ENCODE results near the gene LRBA. TPM values are rescaled to one million over a fixed set of nuclear protein-coding genes. Genes with fewer than 3 reads are reported as not detected.

Gene LRBA
- total RNA-seq, 1 donor from 2014 or later, result 66.2 TPM

DNA sequence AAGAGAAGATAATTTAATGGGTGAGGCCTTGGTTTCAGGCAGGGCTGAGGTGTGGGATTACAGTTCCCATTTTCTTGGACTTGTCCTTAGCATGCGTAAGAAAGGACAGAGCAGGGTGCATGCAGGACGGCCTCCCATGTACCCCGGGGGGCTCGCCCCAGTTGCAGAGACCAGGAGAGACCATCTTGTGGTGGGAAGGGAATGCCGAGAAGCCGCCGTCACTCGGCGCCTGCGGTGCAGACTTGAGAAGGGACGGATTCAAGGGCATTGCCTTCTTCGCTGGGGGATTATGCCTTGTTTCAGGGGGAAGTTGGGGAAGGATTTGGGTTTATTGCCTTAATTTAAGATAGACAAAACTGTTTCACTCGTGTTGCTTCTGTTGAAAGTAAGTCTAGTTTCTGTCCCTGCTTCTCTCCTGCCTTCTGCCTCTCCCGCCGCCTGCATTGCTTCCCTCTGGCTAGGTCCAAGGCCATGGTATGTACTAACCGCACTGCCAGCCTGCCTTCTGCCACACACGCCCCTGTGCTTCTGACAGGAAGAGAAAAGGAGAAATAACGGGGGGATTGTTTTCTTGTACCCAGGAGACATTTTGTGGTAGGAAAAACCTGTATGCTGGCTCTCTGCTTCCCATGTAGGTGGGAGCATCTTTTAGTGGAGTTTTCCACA is 761.0 kb downstream of the LRBA start:
- no peaks in the 10 kb centered on the region for H3K27me3 Mint-ChIP-seq (ENCODE audit: low read depth)
- no peak overlapping the region for H3K4me3 Mint-ChIP-seq
- peak overlapping the region; percentile 3 for H3K27ac Mint-ChIP-seq
- H3K4me1 Mint-ChIP-seq, result peaks cover 10% of the 10 kb centered on the region
- no peak for TF ChIP-seq CTCF (IDR thresholded peaks at IDR 0.05; ENCODE audit: unreplicated experiment)
- DNase-seq (ENCODE audit: low spot score in 2 of 2, unreplicated experiment in 2 of 2), result no peak
- H3K9me3 Mint-ChIP-seq, result no peaks in the 10 kb centered on the region
- H3K36me3 Mint-ChIP-seq, result peaks cover 39% of the 10 kb centered on the region

DNA sequence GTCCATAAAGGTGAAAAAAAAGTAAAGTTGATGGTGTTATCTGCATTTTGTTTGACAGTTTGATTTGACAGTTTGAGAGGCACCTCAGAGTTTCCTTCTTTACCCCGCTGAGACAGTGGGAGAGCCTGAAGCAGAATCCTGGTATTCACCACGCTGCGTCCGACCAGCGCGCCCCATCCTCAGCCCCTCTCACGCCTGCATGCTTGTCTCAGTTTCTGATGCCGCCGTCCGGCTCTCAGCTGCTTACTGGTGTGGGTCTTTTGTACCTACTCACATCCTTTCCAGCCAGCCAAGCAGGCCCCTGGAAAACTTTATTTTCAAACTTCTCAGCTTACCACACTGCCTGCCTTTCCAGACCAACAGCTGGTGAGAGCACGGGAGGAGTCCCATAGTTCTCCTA is 761.7 kb downstream of the LRBA start:
- Mint-ChIP-seq H3K27ac (peak overlapping the region; percentile 3), H3K9me3 (no peaks in the 10 kb centered on the region), H3K27me3 (ENCODE audit: low read depth) (no peaks in the 10 kb centered on the region), H3K4me1 (peaks cover 8% of the 10 kb centered on the region), H3K4me3 (no peak overlapping the region), H3K36me3 (peaks cover 41% of the 10 kb centered on the region)
- DNase-seq (ENCODE audit: low spot score in 2 of 2, unreplicated experiment in 2 of 2), result no peak
- TF ChIP-seq CTCF (IDR thresholded peaks at IDR 0.05; ENCODE audit: unreplicated experiment), result no peak

DNA sequence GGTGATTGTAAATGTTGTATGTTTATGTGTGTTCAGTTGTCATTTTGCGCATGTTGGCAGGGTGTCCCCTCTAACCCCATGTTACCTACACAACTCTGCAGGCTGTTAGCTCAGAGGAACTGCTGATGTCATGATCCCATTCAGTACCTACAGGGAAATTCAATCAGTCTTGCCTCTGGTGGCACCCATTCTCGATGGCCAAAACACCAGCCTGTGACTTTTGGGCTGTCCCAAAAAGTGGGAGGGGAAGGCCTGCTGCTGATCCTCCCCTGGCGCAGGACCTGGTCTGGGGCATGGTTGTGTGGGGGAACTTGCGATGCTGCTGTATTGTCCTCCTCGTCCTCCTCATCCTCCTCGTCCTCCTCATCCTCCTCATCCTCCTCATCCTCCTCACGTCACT is 762.3 kb downstream of the LRBA start:
- Mint-ChIP-seq H3K9me3 (no peaks in the 10 kb centered on the region), H3K36me3 (peaks cover 45% of the 10 kb centered on the region)

DNA sequence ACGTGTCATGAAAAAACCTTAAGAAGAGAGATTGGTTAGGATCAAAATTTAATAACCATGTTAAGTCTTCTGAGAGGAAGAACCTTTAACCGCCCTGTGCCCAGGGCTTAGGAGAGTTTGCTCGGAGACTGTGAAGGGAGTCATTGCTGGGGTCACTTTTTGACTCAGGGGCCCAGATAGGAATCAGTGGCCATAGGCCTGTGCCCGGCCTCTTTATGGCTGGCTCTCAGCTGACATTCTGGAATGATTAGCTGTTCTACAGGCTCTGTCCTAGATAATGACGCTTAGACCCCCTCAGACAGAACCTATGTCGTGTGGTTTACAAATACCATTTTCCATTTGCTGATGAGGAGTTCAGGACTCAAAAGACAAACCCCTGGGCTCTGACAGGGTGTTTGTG is 762.8 kb downstream of the LRBA start:
- no peak for TF ChIP-seq CTCF (IDR thresholded peaks at IDR 0.05; ENCODE audit: unreplicated experiment)
- Mint-ChIP-seq H3K36me3 (peaks cover 47% of the 10 kb centered on the region), H3K27me3 (ENCODE audit: low read depth) (no peaks in the 10 kb centered on the region), H3K4me1 (peaks cover 8% of the 10 kb centered on the region), H3K9me3 (no peaks in the 10 kb centered on the region), H3K27ac (peak overlapping the region; percentile 85), H3K4me3 (no peak overlapping the region)
- DNase-seq (ENCODE audit: low spot score in 2 of 2, unreplicated experiment in 2 of 2), result no peak

More for the DNA sequence above, 762.3 kb downstream of the LRBA start:
- DNase-seq (ENCODE audit: low spot score in 2 of 2, unreplicated experiment in 2 of 2), result no peak
- Mint-ChIP-seq H3K27ac (peak overlapping the region; percentile 22), H3K27me3 (ENCODE audit: low read depth) (no peaks in the 10 kb centered on the region), H3K4me3 (no peak overlapping the region), H3K4me1 (peaks cover 8% of the 10 kb centered on the region)
- no peak for TF ChIP-seq CTCF (IDR thresholded peaks at IDR 0.05; ENCODE audit: unreplicated experiment)

DNA sequence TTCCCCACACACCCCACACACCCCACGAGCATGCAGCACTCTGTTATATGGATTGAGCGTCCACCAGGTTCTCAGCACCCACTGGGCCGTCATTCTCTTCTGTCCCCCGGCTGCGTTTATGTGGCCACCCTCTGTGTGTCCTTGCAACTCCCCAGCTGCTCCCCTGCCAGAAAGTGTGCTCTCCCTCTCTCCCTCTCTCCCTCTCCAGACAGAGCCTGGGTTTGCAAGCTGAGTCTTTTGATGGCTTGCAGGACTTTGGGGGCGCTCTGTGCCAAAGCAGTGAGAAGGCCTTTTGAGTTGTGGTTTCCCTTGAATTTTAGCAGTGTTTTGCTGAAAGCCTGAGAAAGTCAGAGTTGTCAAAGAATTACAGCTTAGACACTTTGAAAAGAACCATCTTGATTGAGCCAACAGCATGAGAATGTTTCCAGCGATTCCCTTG is 763.3 kb downstream of the LRBA start:
- no peaks in the 10 kb centered on the region for H3K9me3 Mint-ChIP-seq
- peaks cover 52% of the 10 kb centered on the region for H3K36me3 Mint-ChIP-seq
- DNase-seq (ENCODE audit: low spot score in 2 of 2, unreplicated experiment in 2 of 2), result no peak
- H3K27me3 Mint-ChIP-seq (ENCODE audit: low read depth), result no peaks in the 10 kb centered on the region
- H3K27ac Mint-ChIP-seq, result peak overlapping the region; percentile 85
- peaks cover 8% of the 10 kb centered on the region for H3K4me1 Mint-ChIP-seq
- no peak for TF ChIP-seq CTCF (IDR thresholded peaks at IDR 0.05; ENCODE audit: unreplicated experiment)
- H3K4me3 Mint-ChIP-seq, result no peak overlapping the region
